ENCODE data around the gene NMRK1. TPM values are rescaled to one million over a fixed set of nuclear protein-coding genes. Genes with fewer than 3 reads are reported as not detected.

Gene NMRK1
- total and polyA plus RNA-seq, 7 experiments from 2014 or later: 23.4 to 103 (median 64.3) TPM

DNA sequence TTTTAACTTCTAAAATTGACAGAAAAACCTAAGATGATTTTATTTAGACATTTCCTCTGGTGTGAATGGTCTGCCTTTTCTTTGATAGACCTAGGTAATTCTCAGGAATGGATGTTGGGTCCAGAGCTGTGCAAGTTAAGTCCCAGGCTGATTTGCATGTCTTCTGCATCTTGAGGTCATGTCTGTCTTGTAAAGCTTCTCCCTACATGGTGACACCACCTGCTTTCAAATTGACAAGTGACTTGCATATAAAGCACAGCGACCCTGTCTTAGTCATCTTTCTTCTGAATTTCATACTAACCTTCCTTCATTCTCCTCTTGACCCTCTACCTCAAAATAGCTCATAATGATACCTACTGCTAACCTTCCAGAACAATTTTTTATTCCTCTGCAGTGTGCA lies 29.6 kb upstream of the NMRK1 start:
- CTCF ChIA-PET: interaction anchor here (1.0 kb wide), 1 partner anchor 16 kb away, joined by 3 read pairs; no protein-coding TSS in a partner anchor
- Histone ChIP-seq H3K9me3 (ENCODE audit: control insufficient read depth in 2 of 3, low read length in 3 of 3) (no peaks in the 10 kb centered on the region), H3K36me3 (ENCODE audit: control insufficient read depth in 2 of 3, insufficient read depth in 3 of 3, low read length in 3 of 3) (peaks cover 5 to 50% (median 9%) of the 10 kb centered on the region in 3 experiments), H3K4me1 (ENCODE audit: control insufficient read depth in 2 of 2, insufficient read depth in 2 of 2, low read length in 2 of 2) (peaks cover 0 to 14% of the 10 kb centered on the region in 2 donors), H3K27ac (ENCODE audit: low read depth, low read length) (no peak overlapping the region), H3K4me3 (ENCODE audit: low read length) (no peak overlapping the region), H3K27me3 (ENCODE audit: control insufficient read depth in 2 of 2, insufficient read depth in 2 of 2, low read length in 2 of 2) (no peaks in the 10 kb centered on the region)
- Mint-ChIP-seq H3K27me3 (no peaks in the 10 kb centered on the region), H3K27ac (peak overlapping the region in 3 of 9 donors; percentile 4 to 84 (median 41)), H3K9me3 (peaks cover 0 to 9% (median 0%) of the 10 kb centered on the region in 11 donors), H3K4me1 (peaks cover 35 to 75% (median 51%) of the 10 kb centered on the region in 7 donors), H3K36me3 (peaks cover 15 to 47% (median 32%) of the 10 kb centered on the region in 5 donors), H3K4me3 (no peak overlapping the region)
- POLR2A ChIA-PET: interaction anchor here (0.7 kb wide), 1 partner anchor 14 kb away, joined by 3 read pairs; no protein-coding TSS in a partner anchor
- ATAC-seq: no peak
- intact Hi-C loops (cut with micrococcal nuclease): loop anchor here in 1 of 2 donors (2.0 kb wide), 1 partner anchor 13 kb away; no protein-coding TSS in a partner anchor
- no peak for DNase-seq

DNA sequence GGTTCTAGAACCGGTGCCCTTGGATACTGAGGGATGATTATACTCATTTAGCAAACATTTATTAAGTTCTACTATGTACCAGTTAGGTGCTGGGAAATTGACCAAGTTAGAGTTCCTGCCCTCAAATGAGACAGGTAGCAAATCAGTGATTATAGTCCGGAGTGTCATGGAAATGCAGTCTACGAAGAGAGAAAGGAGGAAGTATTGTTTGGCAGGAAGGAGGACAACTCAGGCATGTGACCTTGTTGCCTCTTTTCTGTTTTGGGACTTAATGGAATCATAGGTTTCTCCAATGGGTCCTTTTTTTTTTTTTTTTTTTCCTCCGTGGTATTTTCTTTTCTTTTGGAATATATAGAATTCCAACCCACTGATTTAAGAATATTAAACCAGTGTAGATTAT lies 28.4 kb upstream of the NMRK1 start:
- ATAC-seq (no peak), DNase-seq (no peak)
- H3K27ac ChIP-seq (ENCODE audit: low read depth, low read length): no peak overlapping the region
- POLR2A ChIA-PET: interaction anchor here (0.7 kb wide), 1 partner anchor 55 kb away, joined by 3 read pairs; no protein-coding TSS in a partner anchor
- peaks cover 36 to 73% (median 56%) of the 10 kb centered on the region in 7 donors for H3K4me1 Mint-ChIP-seq
- no peaks in the 10 kb centered on the region for H3K27me3 ChIP-seq (ENCODE audit: control insufficient read depth in 2 of 2, insufficient read depth in 2 of 2, low read length in 2 of 2)
- peaks cover 15 to 38% (median 31%) of the 10 kb centered on the region in 5 donors for H3K36me3 Mint-ChIP-seq
- intact Hi-C loops (cut with micrococcal nuclease): loop anchor here in 1 of 2 donors (2.0 kb wide), 1 partner anchor 14 kb away; no protein-coding TSS in a partner anchor
- CTCF ChIA-PET: interaction anchor here (0.6 to 0.7 kb wide), 2 partner anchors 17 to 1103 kb away, joined by 4 read pairs; no protein-coding TSS in a partner anchor
- H3K4me3 ChIP-seq (ENCODE audit: low read length): no peak overlapping the region
- H3K4me1 ChIP-seq (ENCODE audit: control insufficient read depth in 2 of 2, insufficient read depth in 2 of 2, low read length in 2 of 2): peaks cover 0 to 3% of the 10 kb centered on the region in 2 donors
- peak overlapping the region in 1 of 10 donors; percentile 9 for H3K4me3 Mint-ChIP-seq
- H3K27me3 Mint-ChIP-seq: no peaks in the 10 kb centered on the region
- peaks cover 5 to 39% (median 9%) of the 10 kb centered on the region in 3 experiments for H3K36me3 ChIP-seq (ENCODE audit: control insufficient read depth in 2 of 3, insufficient read depth in 3 of 3, low read length in 3 of 3)
- H3K9me3 Mint-ChIP-seq: peaks cover 0 to 9% (median 0%) of the 10 kb centered on the region in 11 donors
- H3K27ac Mint-ChIP-seq: peak overlapping the region in 3 of 9 donors; percentile 22 to 84 (median 39)
- H3K9me3 ChIP-seq (ENCODE audit: control insufficient read depth in 2 of 3, low read length in 3 of 3): no peaks in the 10 kb centered on the region

DNA sequence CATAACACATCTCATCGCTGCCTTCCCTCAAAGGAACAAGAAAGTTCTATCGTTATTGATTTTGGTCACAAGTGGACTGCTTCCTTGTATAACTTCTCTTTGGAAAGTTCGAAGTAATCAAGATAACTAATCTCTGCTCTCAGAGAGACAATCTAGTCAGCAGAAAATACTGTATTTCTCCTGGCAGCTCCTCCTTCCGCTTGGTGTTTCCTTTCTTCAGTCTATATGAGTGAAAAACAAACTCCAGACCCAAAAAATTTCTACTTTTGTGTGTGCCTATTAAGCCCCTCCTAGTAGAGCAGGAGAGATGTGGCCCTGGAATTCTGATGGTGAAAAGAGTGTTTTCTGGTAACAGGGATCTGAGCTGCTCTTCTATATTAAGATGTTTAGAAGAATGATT lies 24.8 kb upstream of the NMRK1 start:
- H3K36me3 ChIP-seq (ENCODE audit: control insufficient read depth in 2 of 3, insufficient read depth in 3 of 3, low read length in 3 of 3): peaks cover 0 to 6% (median under 1%) of the 10 kb centered on the region in 3 experiments
- no peak overlapping the region for H3K27ac ChIP-seq (ENCODE audit: low read depth, low read length)
- H3K4me1 Mint-ChIP-seq: peaks cover 33 to 79% (median 65%) of the 10 kb centered on the region in 7 donors
- H3K27me3 ChIP-seq (ENCODE audit: control insufficient read depth in 2 of 2, insufficient read depth in 2 of 2, low read length in 2 of 2): no peaks in the 10 kb centered on the region
- CTCF ChIA-PET: no interaction called here
- ATAC-seq (no peak), DNase-seq (no peak)
- POLR2A ChIA-PET: interaction anchor here (0.7 kb wide), 1 partner anchor 10 kb away, joined by 3 read pairs; no protein-coding TSS in a partner anchor
- no peaks in the 10 kb centered on the region for H3K9me3 ChIP-seq (ENCODE audit: control insufficient read depth in 2 of 3, low read length in 3 of 3)
- H3K4me1 ChIP-seq (ENCODE audit: control insufficient read depth in 2 of 2, insufficient read depth in 2 of 2, low read length in 2 of 2): peaks cover 0 to 3% of the 10 kb centered on the region in 2 donors
- peak overlapping the region in 4 of 10 donors; percentile 0 to 43 (median 14) for H3K4me3 Mint-ChIP-seq
- H3K27me3 Mint-ChIP-seq: no peaks in the 10 kb centered on the region
- H3K4me3 ChIP-seq (ENCODE audit: low read length): no peak overlapping the region
- H3K27ac Mint-ChIP-seq: peak overlapping the region in 5 of 9 donors; percentile 38 to 81 (median 59)
- peaks cover 0 to 1% (median 0%) of the 10 kb centered on the region in 11 donors for H3K9me3 Mint-ChIP-seq
- intact Hi-C loops (cut with micrococcal nuclease): no loop called here
- peaks cover 4 to 22% (median 6%) of the 10 kb centered on the region in 5 donors for H3K36me3 Mint-ChIP-seq

DNA sequence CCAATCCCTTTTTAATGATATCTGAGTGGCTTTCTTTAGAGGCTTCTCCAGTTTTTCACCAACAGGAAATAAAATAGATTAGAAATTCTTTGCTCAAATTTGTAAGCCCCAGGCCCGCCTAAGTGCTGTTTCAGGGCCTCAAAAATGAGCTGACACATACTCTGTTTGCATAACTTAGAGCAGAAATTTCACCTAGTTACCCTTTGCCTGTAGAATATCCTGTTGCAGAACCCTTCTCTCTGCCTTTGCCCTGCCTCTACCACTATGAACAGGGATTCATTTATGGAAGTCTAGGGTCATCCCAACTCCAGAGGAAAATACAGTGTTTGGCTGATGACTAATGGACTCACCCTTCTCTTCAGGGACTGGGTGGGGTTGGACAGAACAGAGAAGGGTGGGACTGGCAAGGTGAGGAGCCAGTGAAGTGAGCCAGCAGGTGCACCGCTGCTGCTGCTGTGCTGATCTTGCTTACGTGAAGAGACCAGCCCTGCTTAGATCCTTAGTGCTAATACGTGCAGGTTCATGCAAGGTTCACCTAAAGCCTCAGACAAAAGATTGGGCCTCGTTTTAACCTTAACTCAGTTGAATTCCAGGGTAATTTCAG lies 23.2 kb upstream of the NMRK1 start:
- DNase-seq: peak in 1 of 9 donors; percentile 2
- Mint-ChIP-seq H3K27ac (peak overlapping the region in 3 of 9 donors; percentile 15 to 53 (median 24)), H3K9me3 (no peaks in the 10 kb centered on the region), H3K4me3 (peak overlapping the region in 3 of 10 donors; percentile 23 to 36 (median 27)), H3K27me3 (no peaks in the 10 kb centered on the region), H3K36me3 (peaks cover 0 to 23% (median 5%) of the 10 kb centered on the region in 5 donors), H3K4me1 (peaks cover 28 to 73% (median 70%) of the 10 kb centered on the region in 7 donors)
- intact Hi-C loops (cut with micrococcal nuclease): loop anchor here in 1 of 2 donors (2.0 kb wide), 1 partner anchor 14 kb away; no protein-coding TSS in a partner anchor
- no peaks in the 10 kb centered on the region for H3K9me3 ChIP-seq (ENCODE audit: control insufficient read depth in 2 of 3, low read length in 3 of 3)
- H3K4me3 ChIP-seq (ENCODE audit: low read length): no peak overlapping the region
- H3K36me3 ChIP-seq (ENCODE audit: control insufficient read depth in 2 of 3, insufficient read depth in 3 of 3, low read length in 3 of 3): no peaks in the 10 kb centered on the region
- no peaks in the 10 kb centered on the region for H3K27me3 ChIP-seq (ENCODE audit: control insufficient read depth in 2 of 2, insufficient read depth in 2 of 2, low read length in 2 of 2)
- CTCF ChIA-PET: interaction anchor here (0.6 kb wide), 2 partner anchors 74 to 1592 kb away, joined by 3 to 4 read pairs; no protein-coding TSS in a partner anchor
- ATAC-seq: peak; percentile 49
- H3K4me1 ChIP-seq (ENCODE audit: control insufficient read depth in 2 of 2, insufficient read depth in 2 of 2, low read length in 2 of 2): peaks cover 0 to 3% of the 10 kb centered on the region in 2 donors
- no peak overlapping the region for H3K27ac ChIP-seq (ENCODE audit: low read depth, low read length)
- POLR2A ChIA-PET: interaction anchor here (0.6 kb wide), 1 partner anchor 12 kb away, joined by 3 read pairs; no protein-coding TSS in a partner anchor

DNA sequence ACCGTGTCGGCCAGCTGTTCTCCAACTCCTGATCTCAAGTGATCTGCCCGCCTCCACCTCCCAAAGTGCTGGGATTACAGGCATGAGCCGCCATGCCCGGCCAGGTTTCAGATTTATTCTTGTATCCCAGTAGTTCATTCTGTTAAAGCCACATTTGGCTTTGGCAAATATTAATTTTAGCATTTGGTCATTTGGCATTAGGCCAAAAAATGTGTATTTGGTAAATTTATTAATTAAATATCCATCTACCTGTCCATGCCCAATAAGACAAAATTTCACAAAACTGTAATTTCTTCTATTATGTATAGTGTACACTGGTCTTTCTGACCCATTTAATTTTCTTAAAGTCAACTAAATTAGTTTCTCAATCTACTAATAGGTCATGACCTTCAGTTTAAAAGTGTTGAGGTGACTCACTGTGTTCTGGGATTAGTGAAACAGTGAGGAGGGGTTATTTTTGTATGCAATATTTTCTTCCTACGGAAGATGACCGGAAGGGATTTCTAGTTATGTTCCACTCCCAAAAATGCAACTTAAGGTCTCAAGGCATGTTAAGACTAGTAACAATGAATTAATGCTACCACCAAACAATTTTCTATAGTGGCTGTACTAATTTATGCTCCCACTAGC lies 21.4 kb upstream of the NMRK1 start:
- H3K27me3 Mint-ChIP-seq: no peaks in the 10 kb centered on the region
- Histone ChIP-seq H3K27ac (ENCODE audit: low read depth, low read length) (no peak overlapping the region), H3K27me3 (ENCODE audit: control insufficient read depth in 2 of 2, insufficient read depth in 2 of 2, low read length in 2 of 2) (no peaks in the 10 kb centered on the region), H3K36me3 (ENCODE audit: control insufficient read depth in 2 of 3, insufficient read depth in 3 of 3, low read length in 3 of 3) (no peaks in the 10 kb centered on the region), H3K4me1 (ENCODE audit: control insufficient read depth in 2 of 2, insufficient read depth in 2 of 2, low read length in 2 of 2) (peaks cover 0 to 13% of the 10 kb centered on the region in 2 donors), H3K4me3 (ENCODE audit: low read length) (no peak overlapping the region), H3K9me3 (ENCODE audit: control insufficient read depth in 2 of 3, low read length in 3 of 3) (no peaks in the 10 kb centered on the region)
- intact Hi-C loops (cut with micrococcal nuclease): no loop called here
- no peak for ATAC-seq
- H3K36me3 Mint-ChIP-seq: peaks cover 0 to 23% (median 11%) of the 10 kb centered on the region in 5 donors
- no peak for DNase-seq
- peaks cover 44 to 85% (median 81%) of the 10 kb centered on the region in 7 donors for H3K4me1 Mint-ChIP-seq
- peak overlapping the region in 1 of 9 donors; percentile 18 for H3K27ac Mint-ChIP-seq
- no peaks in the 10 kb centered on the region for H3K9me3 Mint-ChIP-seq
- H3K4me3 Mint-ChIP-seq: no peak overlapping the region
- CTCF ChIA-PET: no interaction called here
- POLR2A ChIA-PET: interaction anchor here (0.6 kb wide), 1 partner anchor 12 kb away, joined by 3 read pairs; no protein-coding TSS in a partner anchor

DNA sequence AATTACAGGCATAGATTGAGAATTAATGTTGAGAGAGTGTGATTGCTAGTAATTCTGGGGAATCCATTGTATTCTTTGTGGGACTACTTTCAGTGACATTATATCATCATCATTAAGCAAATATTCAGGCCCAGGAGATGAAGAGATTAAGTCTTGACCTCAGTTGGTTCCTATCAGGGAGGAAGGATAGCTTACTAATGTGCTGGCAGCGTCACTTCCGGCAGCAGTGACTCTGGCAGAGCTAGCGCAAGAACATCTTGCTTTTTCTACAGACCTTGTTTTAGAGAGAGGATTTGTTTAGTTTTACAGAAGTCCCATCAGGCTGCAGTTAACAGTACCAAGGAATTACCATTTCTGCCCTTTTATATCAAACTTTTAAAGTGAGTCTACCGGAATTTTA lies 20.6 kb upstream of the NMRK1 start:
- intact Hi-C loops (cut with micrococcal nuclease): no loop called here
- peak; percentile 74 for ATAC-seq
- H3K4me3 Mint-ChIP-seq: peak overlapping the region in 2 of 10 donors; percentile 7 to 61
- H3K27ac Mint-ChIP-seq: peak overlapping the region in 6 of 9 donors; percentile 0 to 69 (median 18)
- no peaks in the 10 kb centered on the region for H3K27me3 ChIP-seq (ENCODE audit: control insufficient read depth in 2 of 2, insufficient read depth in 2 of 2, low read length in 2 of 2)
- no peaks in the 10 kb centered on the region for H3K9me3 Mint-ChIP-seq
- POLR2A ChIA-PET: no interaction called here
- no peak overlapping the region for H3K27ac ChIP-seq (ENCODE audit: low read depth, low read length)
- peaks cover 0 to 23% (median 11%) of the 10 kb centered on the region in 5 donors for H3K36me3 Mint-ChIP-seq
- H3K27me3 Mint-ChIP-seq: no peaks in the 10 kb centered on the region
- CTCF ChIA-PET: no interaction called here
- DNase-seq: no peak
- H3K9me3 ChIP-seq (ENCODE audit: control insufficient read depth in 2 of 3, low read length in 3 of 3): no peaks in the 10 kb centered on the region
- peaks cover 3 to 17% of the 10 kb centered on the region in 2 donors for H3K4me1 ChIP-seq (ENCODE audit: control insufficient read depth in 2 of 2, insufficient read depth in 2 of 2, low read length in 2 of 2)
- H3K4me1 Mint-ChIP-seq: peaks cover 46 to 86% (median 75%) of the 10 kb centered on the region in 7 donors
- H3K4me3 ChIP-seq (ENCODE audit: low read length): no peak overlapping the region
- no peaks in the 10 kb centered on the region for H3K36me3 ChIP-seq (ENCODE audit: control insufficient read depth in 2 of 3, insufficient read depth in 3 of 3, low read length in 3 of 3)
